ENCODE data around the gene KIF3B. TPM values are rescaled to one million over a fixed set of nuclear protein-coding genes. Genes with fewer than 3 reads are reported as not detected.

Gene KIF3B
- total and polyA plus RNA-seq, 2 of the 13 experiments (the other 11 are each of a cell fraction or from before 2014, with no cell fraction given), result 23.6 to 28.8 TPM

- TF ChIP-seq SOX5 (CRISPR knock-in tag; IDR thresholded peaks at IDR 0.05; ENCODE audit: borderline replicate concordance) (peak; percentile 42; the same call in 1 of the 2 replicates), IRF2 (CRISPR knock-in tag; IDR thresholded peaks at IDR 0.05) (no peak), PBX2 (CRISPR knock-in tag; IDR thresholded peaks at IDR 0.05) (no peak), ZNF333 (CRISPR knock-in tag; IDR thresholded peaks at IDR 0.05; ENCODE audit: borderline replicate concordance) (no peak), NR2F6 (IDR thresholded peaks at IDR 0.05) (no peak), NR2F6 (CRISPR knock-in tag; IDR thresholded peaks at IDR 0.05) (0 out of 2 replicates have a peak, but pooled peaks have one; percentile 18), ZNF512B (CRISPR knock-in tag; IDR thresholded peaks at IDR 0.05; ENCODE audit: borderline replicate concordance) (no peak), ZNF362 (CRISPR knock-in tag; IDR thresholded peaks at IDR 0.05; ENCODE audit: borderline replicate concordance) (no peak), ZNF644 (CRISPR knock-in tag; IDR thresholded peaks at IDR 0.05; ENCODE audit: low read depth) (peak; percentile 100), ZNF34 (CRISPR knock-in tag; IDR thresholded peaks at IDR 0.05; ENCODE audit: borderline replicate concordance) (no peak), TFE3 (CRISPR knock-in tag; IDR thresholded peaks at IDR 0.05) (0 out of 2 replicates have a peak, but pooled peaks have one; percentile 26), ZNF501 (CRISPR knock-in tag; IDR thresholded peaks at IDR 0.05) (peak; percentile 49; the same call in 1 of the 2 replicates), STAT6 (CRISPR knock-in tag; IDR thresholded peaks at IDR 0.05; ENCODE audit: borderline replicate concordance) (no peak), ZNF331 (CRISPR knock-in tag; IDR thresholded peaks at IDR 0.05) (peak; percentile 61), CBX2 (IDR thresholded peaks at IDR 0.05; ENCODE audit: low read depth, low read length) (no peak), CBX2 (CRISPR knock-in tag; IDR thresholded peaks at IDR 0.05; ENCODE audit: low read depth) (no peak), ATF7-NPFF (CRISPR knock-in tag; IDR thresholded peaks at IDR 0.05; ENCODE audit: low read depth) (0 out of 2 replicates have a peak, but pooled peaks have one; percentile 36)
These were observed 35.4 kb downstream of the KIF3B start (continued) for GRCh38 chr20:32312718-32313424.
